ENCODE results near the gene SUMO4.
"Not testable (repeated sequence)": the region's sequence is repeated elsewhere in the genome, so short reads cannot be mapped to it uniquely, and the experiment has no call there.

SUMO4 gene

GRCh38 chr6:149433881-149434280 lies 33.8 kb downstream of the SUMO4 start:
- no peak for DNase-seq

- DNase-seq = no peak
Observed at GRCh38 chr6:149435919-149436586, 36.0 kb downstream of the SUMO4 start.

DNA sequence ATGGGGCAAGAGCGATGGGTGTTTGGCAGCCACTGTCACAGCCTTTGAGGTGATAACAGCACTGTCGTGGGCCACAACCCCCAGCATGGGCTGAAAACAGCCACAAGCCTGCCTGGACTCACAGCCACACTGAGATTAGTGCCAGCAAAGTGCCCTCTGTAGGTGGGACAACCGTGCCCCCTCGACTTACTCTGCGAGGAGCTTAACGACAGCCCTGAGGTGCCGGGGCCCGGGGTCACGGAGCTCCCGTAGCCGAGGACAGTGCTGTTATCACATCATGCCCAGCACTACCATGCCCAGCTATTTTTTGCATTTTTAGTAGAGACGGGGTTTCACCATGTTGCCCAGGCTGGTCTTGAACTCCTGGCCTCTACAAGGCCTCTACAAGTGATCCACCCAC lies 36.6 kb downstream of the SUMO4 start:
- DNase-seq = no peak

DNA sequence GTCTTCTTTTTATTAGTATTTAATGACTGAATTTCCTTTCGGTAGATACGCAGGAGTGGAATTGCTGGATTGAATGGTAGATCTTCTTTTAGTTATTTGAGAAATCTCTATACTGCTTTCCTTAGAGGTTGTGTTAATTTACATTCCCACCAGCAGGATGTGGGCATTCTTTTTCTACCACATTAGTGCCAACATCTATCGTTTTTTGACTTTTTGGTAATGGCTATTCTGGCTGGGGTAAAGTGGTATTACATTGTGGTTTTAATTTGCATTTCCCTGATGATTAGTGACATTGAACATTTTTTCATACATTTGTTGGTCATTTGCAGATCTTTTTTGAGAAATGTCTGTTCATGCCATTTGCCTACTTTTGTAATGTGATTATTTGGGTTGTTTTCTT lies 37.1 kb downstream of the SUMO4 start:
- DNase-seq = no peak

GRCh38 chr6:149438855-149439254 lies 38.8 kb downstream of the SUMO4 start:
- no peak for DNase-seq

- no peak for DNase-seq
Observed at GRCh38 chr6:149439626-149440025, 39.6 kb downstream of the SUMO4 start.

- no peak for DNase-seq
Observed at GRCh38 chr6:149440735-149441671, 40.9 kb downstream of the SUMO4 start.

DNA sequence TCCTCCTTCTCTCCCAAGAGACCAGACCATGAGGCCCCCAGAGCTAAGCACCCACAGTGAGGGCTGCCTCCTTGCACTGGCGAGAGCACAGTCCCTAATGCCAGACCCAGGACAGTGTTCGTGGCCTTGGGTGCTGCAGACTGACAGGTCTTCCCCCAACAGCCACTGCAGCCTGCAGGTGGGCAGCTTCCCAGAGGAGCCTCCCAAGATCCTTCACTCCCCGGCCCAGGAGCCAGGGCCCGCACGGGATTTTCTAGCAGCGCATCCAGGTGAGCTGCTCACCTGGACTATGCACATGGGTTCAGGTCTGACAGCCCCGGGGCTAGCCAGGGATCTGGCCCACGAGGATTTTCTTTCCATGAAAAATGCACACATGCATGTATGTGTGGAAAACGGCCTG lies 41.7 kb downstream of the SUMO4 start:
- DNase-seq = no peak

GRCh38 chr6:149443411-149444181 lies 43.5 kb downstream of the SUMO4 start:
- peak in 5 of 14 donors; percentile 6 to 44 (median 17) for DNase-seq

DNA sequence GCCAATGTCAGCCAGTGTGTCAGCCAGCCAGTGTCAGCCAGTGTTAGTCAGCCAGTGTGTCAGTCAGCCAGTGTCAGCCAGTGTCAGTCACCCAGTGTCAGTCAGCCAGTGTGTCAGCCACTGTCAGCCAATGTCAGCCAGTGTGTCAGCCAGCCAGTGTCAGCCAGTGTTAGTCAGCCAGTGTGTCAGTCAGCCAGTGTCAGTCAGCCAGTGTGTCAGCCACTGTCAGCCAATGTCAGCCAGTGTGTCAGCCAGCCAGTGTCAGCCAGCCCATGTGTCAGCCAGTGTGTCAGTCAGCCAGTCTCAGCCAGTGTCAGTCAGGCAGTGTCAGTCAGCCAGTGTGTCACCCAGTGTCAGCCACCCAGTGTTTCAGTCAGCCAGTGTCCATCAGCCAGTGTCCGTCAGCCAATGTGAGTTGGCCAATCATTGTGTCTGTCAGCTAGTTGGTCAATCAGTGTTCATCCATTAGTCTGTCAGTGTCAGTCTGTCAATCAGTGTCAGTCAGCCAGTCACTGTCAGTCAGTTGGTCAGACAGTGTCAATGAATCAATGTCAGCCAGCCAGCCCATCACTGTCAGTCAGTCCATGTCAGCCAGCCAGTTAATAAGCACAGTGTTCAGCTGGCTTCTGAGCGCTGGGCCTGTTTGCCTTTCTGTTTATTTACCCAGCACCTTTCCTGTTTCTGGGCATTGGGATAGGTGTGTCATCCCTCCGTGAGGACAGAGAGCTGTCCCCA lies 44.5 kb downstream of the SUMO4 start:
- not testable (repeated sequence) for DNase-seq

DNA sequence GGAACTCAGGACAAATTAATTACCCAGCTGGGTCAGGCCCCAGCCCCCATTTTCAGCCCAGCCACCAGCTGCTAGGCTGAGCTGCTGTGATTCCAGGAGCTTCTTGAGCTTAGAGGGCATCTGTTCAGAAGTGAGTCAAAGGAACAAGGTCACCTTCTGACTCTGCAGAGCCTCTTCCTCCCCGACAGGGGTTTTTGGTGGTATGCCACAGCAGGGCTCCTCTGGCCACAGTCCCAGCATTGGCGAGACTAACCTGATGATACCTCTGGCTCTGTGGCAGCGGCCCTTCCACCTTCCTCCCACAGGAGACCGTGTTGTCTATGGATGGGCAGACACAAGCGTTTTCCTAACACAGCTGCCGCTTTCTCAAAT lies 45.0 kb downstream of the SUMO4 start:
- DNase-seq = no peak

DNA sequence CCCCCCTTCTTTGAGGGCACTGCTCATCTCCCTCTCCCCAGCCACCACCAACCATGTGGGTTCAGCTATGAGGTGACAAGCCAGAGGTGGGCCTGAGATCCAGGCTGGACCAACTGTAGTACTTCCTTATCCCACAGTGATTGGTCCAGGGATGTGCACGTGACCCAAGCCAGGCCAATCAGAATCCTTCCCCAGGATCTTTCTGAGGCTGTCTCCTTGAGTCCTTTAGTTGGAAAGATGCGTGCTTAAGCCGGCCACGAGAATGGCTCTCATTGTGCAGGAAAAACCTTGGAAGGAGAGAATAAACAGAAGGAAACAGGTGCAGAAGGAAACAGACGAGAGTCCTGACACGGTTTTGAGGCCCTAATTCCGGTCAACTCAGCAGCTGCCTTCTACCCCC lies 45.5 kb downstream of the SUMO4 start:
- DNase-seq = no peak

DNA sequence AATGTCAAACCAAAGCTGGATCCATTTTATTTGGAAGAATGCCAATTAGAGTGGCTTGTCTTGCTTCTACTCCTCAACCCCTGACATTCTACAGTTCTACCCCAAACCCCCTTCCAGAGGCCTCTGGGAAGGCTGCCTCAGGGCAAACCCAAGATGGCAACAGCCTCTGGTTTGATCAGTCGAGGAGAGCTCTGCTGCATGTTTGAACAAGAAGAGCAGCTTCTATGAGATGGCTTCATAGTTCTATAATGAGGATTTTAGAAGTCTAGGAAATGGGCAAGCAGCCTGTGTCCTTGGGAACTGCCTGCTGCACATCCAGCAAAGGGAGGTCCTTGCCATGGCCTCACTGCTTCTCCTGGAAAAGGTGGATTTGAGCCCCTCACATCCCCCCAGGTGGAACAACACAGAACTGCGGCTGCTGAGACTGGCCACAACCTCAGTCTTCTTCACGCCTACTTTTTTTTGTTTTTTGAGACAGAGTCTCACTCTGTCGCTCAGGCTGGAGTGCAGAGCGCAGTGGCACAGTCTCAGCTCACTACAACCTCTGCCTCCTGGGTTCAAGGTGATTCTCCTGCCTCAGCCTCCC lies 46.8 kb downstream of the SUMO4 start:
- DNase-seq = no peak

GRCh38 chr6:149448821-149449453 lies 48.9 kb downstream of the SUMO4 start:
- no peak for DNase-seq

GRCh38 chr6:149449831-149450678 lies 50.0 kb downstream of the SUMO4 start:
- no peak for DNase-seq
